Ascending aorta (tissue), 2 donors: ENCODE data around the gene SCRN1. TPM values are rescaled to one million over a fixed set of nuclear protein-coding genes. Genes with fewer than 3 reads are reported as not detected.
A peak's percentile ranks its signal among the peaks of the same experiment; 100 is the strongest.

ENCODE experiments used
- DNase-seq, 2 donors: peaks; one replicate each; pipeline ENCODE4 v3.0.0-alpha.2; 2019; ENCODE audit warnings: low spot score in 2 of 2
- H3K27ac ChIP-seq, 2 donors: fragments of 200-600 bp; sonication (generic); one replicate each; pipeline ENCODE4 v1.5.1; 2016 to 2017; ENCODE audit warnings: mild to moderate bottlenecking in 1 of 2
- H3K27me3 ChIP-seq: fragments of 200-600 bp; sonication (generic); one replicate; pipeline ENCODE4 v1.5.1; 2017
- H3K36me3 ChIP-seq, 2 donors: fragments of 200-600 bp; sonication (generic); one replicate each; pipeline ENCODE4 v1.5.1; 2016
- H3K4me1 ChIP-seq, 2 donors: fragments of 200-600 bp; sonication (generic); one replicate each; pipeline ENCODE4 v1.5.1; 2016 to 2017; ENCODE audit warnings: mild to moderate bottlenecking in 1 of 2
- H3K4me3 ChIP-seq, 2 donors: fragments of 200-600 bp; sonication (generic); one replicate each; pipeline ENCODE4 v1.5.1; 2016 to 2017; ENCODE audit warnings: mild to moderate bottlenecking in 1 of 2
- H3K9me3 ChIP-seq, 2 donors: fragments of 200-600 bp; sonication (generic); one replicate each; pipeline ENCODE4 v1.5.1; 2016
- CTCF ChIP-seq, 3 experiments: fragments of 200-600 bp in 2 of 3; fragments of 450-650 bp in 1 of 3; sonication (generic) in 2 of 3; IDR thresholded peaks; one replicate each; pipeline ENCODE4 v1.5.1; 2016 to 2019; ENCODE audit warnings: antibody characterized with exemption in 3 of 3, mild to moderate bottlenecking in 1 of 3, moderate library complexity in 1 of 3
- intact Hi-C: fragments of 100-400 bp; cut with DNase I; formaldehyde crosslinking; loops from one replicate; pipeline ENCODE4 v1.15.1; 2023
- total RNA-seq: library from RNA; depleted of rRNA; stranded (reverse); fragments of >200 nt; gene quantifications from one replicate; pipeline ENCODE4 v1.1.0, GENCODE V29; 2016

SCRN1 gene
- total RNA-seq, 1 donor from 2014 or later: 31.0 TPM

GRCh38 chr7:29951206-29951605 is 38.4 kb downstream of the SCRN1 start:
- H3K27ac ChIP-seq: no peak overlapping the region
- DNase-seq: no peak
- no peaks in the 10 kb centered on the region for H3K27me3 ChIP-seq
- H3K9me3 ChIP-seq: no peaks in the 10 kb centered on the region
- no peak for TF ChIP-seq CTCF (IDR thresholded peaks at IDR 0.05)
- H3K36me3 ChIP-seq: peaks cover 15 to 24% of the 10 kb centered on the region in 2 donors
- H3K4me3 ChIP-seq: no peak overlapping the region
- no peaks in the 10 kb centered on the region for H3K4me1 ChIP-seq
- intact Hi-C loops: no loop called here

GRCh38 chr7:29950480-29950879 is 39.1 kb downstream of the SCRN1 start:
- Histone ChIP-seq H3K27ac (no peak overlapping the region), H3K4me3 (no peak overlapping the region), H3K27me3 (no peaks in the 10 kb centered on the region), H3K9me3 (no peaks in the 10 kb centered on the region), H3K36me3 (peaks cover 15 to 31% of the 10 kb centered on the region in 2 donors), H3K4me1 (no peaks in the 10 kb centered on the region)
- no peak for TF ChIP-seq CTCF (IDR thresholded peaks at IDR 0.05)
- intact Hi-C loops: no loop called here
- no peak for DNase-seq

GRCh38 chr7:29948587-29948986 is 41.0 kb downstream of the SCRN1 start:
- TF ChIP-seq CTCF (IDR thresholded peaks at IDR 0.05): no peak
- Histone ChIP-seq H3K4me1 (no peaks in the 10 kb centered on the region), H3K4me3 (no peak overlapping the region), H3K27ac (no peak overlapping the region), H3K27me3 (no peaks in the 10 kb centered on the region), H3K9me3 (no peaks in the 10 kb centered on the region), H3K36me3 (peaks cover 22 to 42% of the 10 kb centered on the region in 2 donors)
- no peak for DNase-seq
- intact Hi-C loops: loop anchor here (5.0 kb wide), 1 partner anchor 464 kb away; no protein-coding TSS in a partner anchor

- H3K27ac ChIP-seq: no peak overlapping the region
- no peak overlapping the region for H3K4me3 ChIP-seq
- H3K9me3 ChIP-seq: no peaks in the 10 kb centered on the region
- H3K4me1 ChIP-seq: no peaks in the 10 kb centered on the region
- TF ChIP-seq CTCF (IDR thresholded peaks at IDR 0.05): peak in 2 of 3 experiments; percentile 16 to 53
- no peaks in the 10 kb centered on the region for H3K27me3 ChIP-seq
- H3K36me3 ChIP-seq: peaks cover 32 to 56% of the 10 kb centered on the region in 2 donors
- no peak for DNase-seq
- intact Hi-C loops: loop anchor here (2.0 to 5.0 kb wide), 2 partner anchors 116 to 466 kb away; no protein-coding TSS in a partner anchor
These were observed 43.0 kb downstream of the SCRN1 start for GRCh38 chr7:29946428-29947186.

GRCh38 chr7:29945259-29945809 is 44.3 kb downstream of the SCRN1 start:
- no peaks in the 10 kb centered on the region for H3K9me3 ChIP-seq
- H3K4me1 ChIP-seq: no peaks in the 10 kb centered on the region
- intact Hi-C loops: loop anchor here (5.0 kb wide), 1 partner anchor 467 kb away; no protein-coding TSS in a partner anchor
- H3K27ac ChIP-seq: no peak overlapping the region
- no peak for TF ChIP-seq CTCF (IDR thresholded peaks at IDR 0.05)
- peaks cover 35 to 55% of the 10 kb centered on the region in 2 donors for H3K36me3 ChIP-seq
- no peak overlapping the region for H3K4me3 ChIP-seq
- no peak for DNase-seq
- H3K27me3 ChIP-seq: no peaks in the 10 kb centered on the region
